Ectodermal cell (in vitro differentiated cells): ENCODE data around the gene SSX4B.
"Not testable (repeated sequence)": the region's sequence is repeated elsewhere in the genome, so short reads cannot be mapped to it uniquely, and the experiment has no call there.

Experiments used
- H3K27ac ChIP-seq: 2 replicates; pipeline ENCODE4 v1.7.0; 2013; ENCODE audit warnings: mild to moderate bottlenecking, low read depth, low read length; ENCODE audit not compliant: insufficient read depth, poor library complexity, severe bottlenecking
- H3K27me3 ChIP-seq: 2 replicates; pipeline ENCODE4 v1.7.0; 2013; ENCODE audit warnings: mild to moderate bottlenecking, low read length; ENCODE audit not compliant: insufficient read depth, control insufficient read depth, poor library complexity, severe bottlenecking
- H3K36me3 ChIP-seq: one replicate; pipeline ENCODE4 v1.7.0; 2013; ENCODE audit warnings: low read length; ENCODE audit not compliant: control insufficient read depth, insufficient read depth
- H3K4me1 ChIP-seq: one replicate; pipeline ENCODE4 v1.7.0; 2013; ENCODE audit warnings: low read length; ENCODE audit not compliant: control insufficient read depth, insufficient read depth
- H3K4me3 ChIP-seq: 2 replicates; pipeline ENCODE4 v1.7.0; 2013; ENCODE audit warnings: low read depth, low read length, control low read depth; ENCODE audit not compliant: insufficient read depth
- H3K9me3 ChIP-seq: 2 replicates; pipeline ENCODE4 v1.7.0; 2013; ENCODE audit warnings: mild to moderate bottlenecking, low read length, moderate library complexity; ENCODE audit not compliant: control insufficient read depth
- WGBS, 2 experiments: methylation state at CpG; one replicate each; pipeline ENCODE4 v1.1.7; 2013; ENCODE audit warnings: missing lambda C conversion rate in 2 of 2; 5-methylcytosine and 5-hydroxymethylcytosine counted together

Gene SSX4B

GRCh38 chrX:48356315-48357094 is 55.3 kb downstream of the SSX4B start, which contains the start of gene SSX3:
Gene SSX3 (minus strand): TSS chrX:48356703. CDS start chrX:48355249, 1,454 bp downstream.
- H3K4me1 ChIP-seq: not testable (repeated sequence)
- WGBS, 2 experiments: 93 to 96% methylated on average over 17 of the region's 19 CpGs

More at GRCh38 chrX:48356315-48357094, 55.3 kb downstream of the SSX4B start, which contains the start of gene SSX3:
- not testable (repeated sequence) for H3K9me3 ChIP-seq, H3K4me3 ChIP-seq, H3K27me3 ChIP-seq, H3K36me3 ChIP-seq, H3K27ac ChIP-seq
